Measurements from ENCODE around the gene PIGU. TPM values are rescaled to one million over a fixed set of nuclear protein-coding genes. Genes with fewer than 3 reads are reported as not detected.

Gene PIGU
- total and polyA plus RNA-seq, 9 of the 15 experiments (the other 6 are each of a cell fraction or from before 2014, with no cell fraction given): 6.5 to 100 (median 28.1) TPM

DNA sequence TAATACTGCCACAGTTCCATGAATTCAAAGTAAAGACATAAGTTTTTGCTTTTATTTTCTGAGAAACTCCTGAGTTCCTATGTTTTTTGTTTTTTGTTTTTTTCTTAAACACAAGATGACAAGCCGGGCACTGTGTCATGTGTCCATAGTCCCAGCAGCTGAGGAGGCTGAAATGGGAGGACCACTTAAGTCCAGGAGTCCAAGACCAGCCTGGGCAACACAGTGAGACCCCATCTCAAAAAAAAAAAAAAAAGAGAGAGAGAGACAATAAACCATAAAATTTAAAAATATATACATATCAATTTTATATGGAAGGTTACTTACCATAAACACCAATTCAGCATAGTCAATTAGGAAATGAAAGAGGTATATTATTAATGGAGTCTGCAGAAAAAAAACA, 31.9 kb downstream of the PIGU start:
- intact Hi-C loops (cut with micrococcal nuclease): no loop called here
- TF ChIP-seq ZNF121 (CRISPR knock-in tag; conservative IDR thresholded peaks at IDR 0.05): peak; percentile 77; the same call in 1 of the 2 replicates
- TF ChIP-seq RBM25 (IDR thresholded peaks at IDR 0.05; ENCODE audit: low read depth, low read length, severe bottlenecking): peak; percentile 28
- no peak for TF ChIP-seq PHB2 (IDR thresholded peaks at IDR 0.05; ENCODE audit: low read depth)
- H4K20me1 ChIP-seq (replicated peaks; ENCODE audit: control insufficient read depth, insufficient read depth, low read length): no peaks in the 10 kb centered on the region
- H3K9me3 ChIP-seq (replicated peaks; ENCODE audit: control insufficient read depth, insufficient read depth, low read depth, low read length): no peaks in the 10 kb centered on the region
- H3K4me2 ChIP-seq (ENCODE audit: insufficient read depth, low read length): no peak overlapping the region
- no peaks in the 10 kb centered on the region for H3K9me1 ChIP-seq (ENCODE audit: control insufficient read depth, insufficient read depth, low read length)
- FAIRE-seq: no peak
- POLR2A ChIA-PET: no interaction called here
- no peak for DNase-seq (ENCODE audit: extremely low read depth in 1 of 4, low spot score in 3 of 4)
- H3K36me3 ChIP-seq (ENCODE audit: control insufficient read depth, insufficient read depth, low read length): peaks cover 9% of the 10 kb centered on the region; the same call in 1 of the 3 replicates
- in situ Hi-C loops (cut with MboI): no loop called here
- H2AFZ ChIP-seq (ENCODE audit: low read depth, low read length): no peak overlapping the region
- H3K27me3 ChIP-seq (ENCODE audit: control insufficient read depth in 2 of 2, insufficient read depth in 2 of 2, low read length in 2 of 2): no peaks in the 10 kb centered on the region
- CTCF ChIA-PET (ENCODE audit: low intra/inter-chr PET ratio): no interaction called here
- H3K9ac ChIP-seq (ENCODE audit: insufficient read depth in 1 of 2, low read depth in 2 of 2, low read length in 2 of 2): no peak overlapping the region
- 82% methylated on average over 1 of the region's 1 CpG for WGBS (ENCODE audit: insufficient coverage, low coverage, missing lambda C conversion rate)
- no peak for ATAC-seq
- no peaks in the 10 kb centered on the region for H3K79me2 ChIP-seq (ENCODE audit: control insufficient read depth, insufficient read depth, low read length)
- no peak overlapping the region for H3K27ac ChIP-seq (ENCODE audit: extremely low read depth, low read depth, low read length)
- H3K4me3 ChIP-seq: no peak overlapping the region
- BruUV-seq (replicated peaks): no TSS peak
- H3K4me1 ChIP-seq (replicated peaks in 1 of 2; ENCODE audit: control insufficient read depth in 2 of 2, insufficient read depth in 2 of 2, low read length in 2 of 2): no peaks in the 10 kb centered on the region

DNA sequence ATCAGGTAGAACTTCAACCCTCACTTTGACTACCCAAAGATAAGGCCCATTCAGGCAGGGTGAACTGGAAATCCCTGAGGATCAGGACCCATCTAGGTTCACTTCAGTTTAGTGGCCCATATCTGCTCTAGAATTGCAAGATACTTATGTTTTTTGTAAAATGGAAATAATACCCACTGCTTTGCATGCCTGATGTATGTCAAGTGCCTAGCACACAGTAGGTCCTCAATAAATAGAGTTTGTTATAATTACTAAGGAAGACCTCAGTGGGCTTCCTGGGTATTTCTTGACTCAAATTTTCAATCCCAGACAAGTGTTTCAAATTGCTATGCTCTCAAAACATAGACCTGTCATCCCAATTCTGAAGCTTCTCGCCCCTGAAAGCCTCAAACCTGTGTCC, 32.5 kb downstream of the PIGU start:
- Histone ChIP-seq H3K9me3 (replicated peaks; ENCODE audit: control insufficient read depth, insufficient read depth, low read depth, low read length) (no peaks in the 10 kb centered on the region), H3K9me1 (ENCODE audit: control insufficient read depth, insufficient read depth, low read length) (no peaks in the 10 kb centered on the region), H3K4me1 (replicated peaks in 1 of 2; ENCODE audit: control insufficient read depth in 2 of 2, insufficient read depth in 2 of 2, low read length in 2 of 2) (no peaks in the 10 kb centered on the region), H3K4me3 (no peak overlapping the region), H3K27me3 (ENCODE audit: control insufficient read depth in 2 of 2, insufficient read depth in 2 of 2, low read length in 2 of 2) (no peaks in the 10 kb centered on the region), H3K27ac (ENCODE audit: extremely low read depth, low read depth, low read length) (no peak overlapping the region), H3K79me2 (ENCODE audit: control insufficient read depth, insufficient read depth, low read length) (no peaks in the 10 kb centered on the region), H3K36me3 (ENCODE audit: control insufficient read depth, insufficient read depth, low read length) (peaks cover 11% of the 10 kb centered on the region; the same call in 1 of the 3 replicates), H4K20me1 (replicated peaks; ENCODE audit: control insufficient read depth, insufficient read depth, low read length) (no peaks in the 10 kb centered on the region), H2AFZ (ENCODE audit: low read depth, low read length) (no peak overlapping the region), H3K4me2 (ENCODE audit: insufficient read depth, low read length) (no peak overlapping the region), H3K9ac (ENCODE audit: insufficient read depth in 1 of 2, low read depth in 2 of 2, low read length in 2 of 2) (no peak overlapping the region)
- ChIA-PET POLR2A (no interaction called here), CTCF (ENCODE audit: low intra/inter-chr PET ratio) (no interaction called here)
- in situ Hi-C loops (cut with MboI): no loop called here
- FAIRE-seq (no peak), DNase-seq (ENCODE audit: extremely low read depth in 1 of 4, low spot score in 3 of 4) (no peak), ATAC-seq (no peak)
- intact Hi-C loops (cut with micrococcal nuclease): no loop called here
- 88% methylated on average over 1 of the region's 1 CpG for WGBS (ENCODE audit: insufficient coverage, low coverage, missing lambda C conversion rate)
- BruUV-seq (replicated peaks): no TSS peak
- TF ChIP-seq NFIC (IDR thresholded peaks at IDR 0.05) (no peak), ZKSCAN1 (IDR thresholded peaks at IDR 0.05; ENCODE audit: low read depth, low read length) (peak; percentile 91)

Measured in K562 (cell line).